CMK (cell line): ENCODE results near the gene LOXL1.
"Not testable (repeated sequence)": the region's sequence is repeated elsewhere in the genome, so short reads cannot be mapped to it uniquely, and the experiment has no call there.

Source experiments
- DNase-seq: peaks from one replicate; pipeline ENCODE4 v3.0.0-alpha.2; 2010; ENCODE audit warnings: low read depth

Gene LOXL1

DNA sequence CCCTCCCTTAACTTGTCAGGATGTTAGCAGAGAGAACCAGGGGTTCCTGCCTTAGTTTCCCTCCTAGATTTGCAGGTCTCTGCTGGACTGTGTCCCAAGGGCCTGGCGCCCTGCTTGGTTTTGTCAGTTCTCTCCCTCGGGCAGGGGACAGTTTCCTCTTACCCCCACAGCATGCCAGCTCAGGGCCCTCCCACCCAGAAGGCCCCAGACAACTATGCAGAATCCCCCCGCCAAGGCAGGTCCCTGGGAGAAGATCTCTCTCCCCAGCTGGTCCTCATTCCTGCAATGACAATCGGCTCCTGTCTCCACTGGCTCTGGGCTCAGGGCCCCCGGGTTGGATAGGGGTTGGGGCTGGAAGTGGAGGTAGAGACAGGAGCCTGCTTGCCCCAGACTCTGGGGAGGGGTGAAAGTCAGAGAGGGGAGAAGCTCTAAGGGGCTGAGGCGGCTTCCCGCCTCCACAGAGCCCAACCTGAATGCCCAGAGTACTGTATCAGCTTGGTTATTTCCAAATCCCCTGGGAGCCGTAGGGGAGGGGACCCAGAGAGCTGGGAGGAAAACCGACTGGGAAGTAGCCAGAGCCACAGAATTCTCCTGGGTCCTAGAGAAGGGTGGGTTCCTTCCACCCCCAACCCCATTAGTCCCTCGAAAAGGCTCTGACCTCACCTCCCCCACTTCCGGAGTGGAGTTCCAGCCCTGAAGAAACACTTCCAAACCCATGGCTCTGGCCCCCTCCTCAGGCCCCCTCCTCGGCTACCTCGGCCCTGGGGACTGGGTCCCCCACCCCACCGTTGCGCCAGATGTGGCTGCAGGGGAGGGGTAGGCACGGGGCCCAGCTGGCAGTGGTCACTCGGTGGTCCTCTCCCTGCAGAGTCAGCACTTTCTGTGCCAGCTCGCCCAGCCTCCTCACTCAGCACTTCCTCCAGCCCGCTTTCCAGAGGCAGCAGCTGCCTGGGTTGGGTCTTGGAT lies 3.8 kb upstream of the LOXL1 start:
- DNase-seq = no peak

- no peak for DNase-seq
Observed at GRCh38 chr15:73923156-73923487, 3.1 kb upstream of the LOXL1 start.

- DNase-seq = no peak
Observed at GRCh38 chr15:73923488-73924164, 2.6 kb upstream of the LOXL1 start.

- no peak for DNase-seq
Observed at GRCh38 chr15:73924171-73924921, 1.9 kb upstream of the LOXL1 start.

- no peak for DNase-seq
Observed at GRCh38 chr15:73925848-73926218, 429 bp upstream of the LOXL1 start.

DNA sequence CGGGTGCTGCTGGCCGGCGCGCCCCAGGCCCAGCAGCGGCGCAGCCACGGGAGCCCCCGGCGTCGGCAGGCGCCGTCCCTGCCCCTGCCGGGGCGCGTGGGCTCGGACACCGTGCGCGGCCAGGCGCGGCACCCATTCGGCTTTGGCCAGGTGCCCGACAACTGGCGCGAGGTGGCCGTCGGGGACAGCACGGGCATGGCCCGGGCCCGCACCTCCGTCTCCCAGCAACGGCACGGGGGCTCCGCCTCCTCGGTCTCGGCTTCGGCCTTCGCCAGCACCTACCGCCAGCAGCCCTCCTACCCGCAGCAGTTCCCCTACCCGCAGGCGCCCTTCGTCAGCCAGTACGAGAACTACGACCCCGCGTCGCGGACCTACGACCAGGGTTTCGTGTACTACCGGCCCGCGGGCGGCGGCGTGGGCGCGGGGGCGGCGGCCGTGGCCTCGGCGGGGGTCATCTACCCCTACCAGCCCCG lies 777 bp downstream of the LOXL1 start:
- DNase-seq = no peak

GRCh38 chr15:73927476-73928240 lies 1.4 kb downstream of the LOXL1 start:
- peak; percentile 72 for DNase-seq

GRCh38 chr15:73928241-73928579 lies 1.9 kb downstream of the LOXL1 start:
- no peak for DNase-seq

GRCh38 chr15:73928971-73929627 lies 2.8 kb downstream of the LOXL1 start:
- no peak for DNase-seq

GRCh38 chr15:73930371-73930770 lies 4.1 kb downstream of the LOXL1 start:
- no peak for DNase-seq

DNA sequence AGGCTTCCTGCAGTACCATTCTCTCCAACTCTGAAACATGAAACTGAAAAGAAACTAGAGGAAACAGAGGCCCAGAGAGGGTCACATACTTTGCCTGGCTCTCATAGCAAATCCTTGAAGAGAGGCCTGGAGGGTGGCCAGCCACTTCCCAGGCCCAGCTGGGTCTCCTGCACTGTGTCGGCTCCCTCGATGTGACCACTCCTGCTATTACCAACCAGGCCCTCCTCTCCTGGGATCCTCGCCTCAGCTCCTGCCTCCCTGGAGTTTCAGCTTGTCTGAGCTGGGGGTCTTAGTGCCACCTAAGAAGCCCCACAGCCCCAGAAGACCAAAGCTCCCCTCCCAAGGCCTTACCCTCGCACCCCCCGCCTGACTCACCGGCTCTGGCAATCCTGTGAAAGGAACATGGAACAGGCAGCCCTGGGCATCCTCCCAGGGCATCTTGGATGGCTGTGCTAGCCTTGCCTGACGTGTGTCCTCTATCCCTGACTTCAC lies 4.6 kb downstream of the LOXL1 start:
- no peak for DNase-seq

DNA sequence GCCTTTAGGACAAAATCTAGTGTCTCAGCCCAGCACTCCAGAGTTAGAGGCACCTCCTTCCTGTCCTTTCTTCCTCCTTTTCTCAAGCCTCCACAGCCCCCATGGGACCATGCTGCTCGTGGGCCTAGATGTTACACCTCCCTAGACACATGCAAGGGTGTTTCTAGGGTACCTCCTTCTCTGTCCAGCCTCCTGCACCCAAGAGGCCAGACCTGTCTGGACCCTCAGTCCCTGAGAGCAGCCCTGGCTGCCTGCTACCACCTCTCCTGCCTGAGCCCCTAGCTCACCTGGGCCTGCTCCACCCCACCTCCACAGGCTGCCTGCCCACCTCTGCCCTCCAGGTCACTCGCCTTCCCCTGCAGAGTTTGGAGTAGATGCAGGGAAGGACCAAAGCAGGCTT lies 5.2 kb downstream of the LOXL1 start:
- DNase-seq = no peak

DNA sequence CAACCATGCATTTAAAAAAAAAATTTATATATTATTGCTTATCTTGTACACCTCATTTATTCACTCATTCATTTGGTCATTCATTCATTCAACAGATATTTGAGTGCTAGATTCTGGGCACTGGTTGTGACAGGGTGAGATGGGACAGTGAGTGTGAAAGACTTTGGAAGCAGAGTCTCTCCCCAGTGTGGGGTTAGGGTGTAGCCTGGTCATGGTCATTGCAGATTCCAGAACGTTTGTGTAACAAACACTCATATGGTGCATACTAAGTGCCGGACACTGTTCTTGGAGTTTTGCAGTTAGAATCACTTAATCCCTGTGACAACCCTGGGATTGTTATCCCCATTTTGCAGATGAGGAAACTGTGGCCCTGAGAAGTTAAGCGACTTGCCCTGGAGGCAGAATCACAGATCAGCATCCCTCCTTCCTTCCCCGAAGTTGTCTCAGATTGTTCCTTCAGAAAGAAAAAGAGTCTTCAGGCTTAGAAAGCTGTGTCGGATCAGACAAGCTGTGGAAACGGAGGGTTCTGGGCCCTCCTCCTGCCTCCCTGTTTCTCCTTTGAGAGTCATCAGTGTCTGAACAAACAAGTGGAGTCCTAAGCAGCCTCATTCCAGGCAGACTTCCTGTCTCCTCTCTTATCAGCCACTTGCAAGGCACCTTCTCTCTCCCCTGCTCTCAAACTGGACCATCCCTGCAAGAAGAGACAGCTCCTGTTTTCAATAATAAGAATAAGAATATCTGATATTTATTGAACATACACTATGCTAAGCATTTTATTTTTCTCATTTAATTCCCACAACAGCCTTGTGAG lies 6.3 kb downstream of the LOXL1 start:
- DNase-seq = peak; percentile 92

DNA sequence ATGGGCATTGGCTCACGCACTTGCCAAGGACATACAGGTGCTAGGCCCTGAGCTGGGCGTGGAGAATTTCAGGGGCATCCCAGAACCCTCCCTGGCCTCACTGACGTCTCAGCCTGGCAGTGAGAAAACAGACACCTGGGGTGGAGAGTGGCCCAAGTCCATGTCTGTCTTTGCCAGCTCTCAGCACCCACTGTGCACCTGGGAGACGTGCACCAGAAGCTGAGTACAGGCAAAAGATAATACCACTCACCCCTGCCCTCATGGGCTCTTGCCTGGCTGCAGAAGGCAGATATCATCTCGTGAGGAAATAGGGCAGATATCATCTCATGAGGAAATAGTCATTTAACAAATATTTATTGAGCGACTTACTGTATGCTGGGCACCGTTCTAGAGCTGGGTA lies 8.0 kb downstream of the LOXL1 start:
- no peak for DNase-seq

DNA sequence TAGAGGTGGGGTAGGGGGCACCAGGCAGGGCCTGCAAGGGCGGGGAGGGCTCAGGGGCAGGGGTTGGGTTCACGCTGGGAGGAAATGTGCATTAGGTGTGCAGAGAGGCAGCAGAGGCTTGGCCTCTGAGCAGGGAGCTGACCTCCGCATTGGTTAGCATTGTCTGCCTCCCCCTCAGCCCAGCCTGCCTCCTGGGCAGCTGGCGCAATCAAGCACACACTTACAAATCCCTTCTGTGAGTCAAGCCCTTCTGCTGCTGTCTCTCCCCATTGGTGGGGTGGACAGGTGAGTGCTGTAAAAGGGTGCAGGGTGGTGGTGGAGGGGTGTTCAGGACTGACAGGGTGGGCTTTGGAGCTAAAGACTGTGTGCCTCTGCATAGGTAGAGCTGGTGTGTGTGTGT lies 9.3 kb downstream of the LOXL1 start:
- no peak for DNase-seq

DNA sequence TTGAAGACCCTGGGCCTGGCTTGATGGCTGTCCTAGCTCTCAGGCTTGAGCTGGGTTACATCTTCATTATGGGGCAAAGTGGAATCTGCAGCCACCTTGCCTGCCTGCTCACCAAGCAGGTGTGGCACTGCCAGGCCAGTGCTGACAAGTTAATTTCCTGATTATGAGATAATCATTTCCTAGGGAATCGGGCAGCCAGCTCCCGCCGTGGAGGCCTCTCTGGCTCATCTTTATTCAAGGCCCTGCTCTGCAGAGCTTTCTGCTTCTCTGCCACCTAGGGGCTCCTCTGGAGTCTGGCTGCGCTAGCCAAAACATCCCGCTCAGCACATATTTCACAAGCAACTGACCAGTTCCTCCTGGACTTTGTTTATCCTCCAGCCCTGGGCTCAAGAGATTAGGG lies 9.9 kb downstream of the LOXL1 start:
- DNase-seq = no peak

- DNase-seq = no peak
Observed at GRCh38 chr15:73936588-73937290, 10.5 kb downstream of the LOXL1 start.

GRCh38 chr15:73937296-73937695 lies 11.0 kb downstream of the LOXL1 start:
- DNase-seq = no peak

DNA sequence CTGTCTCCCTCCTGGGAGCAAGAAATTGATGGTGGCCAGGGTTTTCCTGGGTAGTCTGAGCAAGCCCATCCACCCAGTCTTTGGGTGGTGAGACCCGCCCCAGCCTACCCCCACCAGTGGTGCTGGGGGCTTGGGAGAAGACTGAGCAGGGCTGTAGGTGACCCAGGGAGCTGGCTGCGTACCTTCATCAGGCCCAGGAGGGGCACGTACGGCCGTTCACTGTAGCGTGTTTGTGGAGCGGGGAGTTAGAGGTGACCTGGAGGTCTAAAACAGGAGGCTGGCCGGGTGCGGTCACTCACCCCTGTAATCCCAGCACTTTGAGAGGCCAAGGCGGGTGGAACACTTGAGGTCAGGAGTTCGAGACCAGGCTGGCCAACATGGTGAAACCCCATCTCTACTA lies 11.5 kb downstream of the LOXL1 start:
- DNase-seq = no peak

DNA sequence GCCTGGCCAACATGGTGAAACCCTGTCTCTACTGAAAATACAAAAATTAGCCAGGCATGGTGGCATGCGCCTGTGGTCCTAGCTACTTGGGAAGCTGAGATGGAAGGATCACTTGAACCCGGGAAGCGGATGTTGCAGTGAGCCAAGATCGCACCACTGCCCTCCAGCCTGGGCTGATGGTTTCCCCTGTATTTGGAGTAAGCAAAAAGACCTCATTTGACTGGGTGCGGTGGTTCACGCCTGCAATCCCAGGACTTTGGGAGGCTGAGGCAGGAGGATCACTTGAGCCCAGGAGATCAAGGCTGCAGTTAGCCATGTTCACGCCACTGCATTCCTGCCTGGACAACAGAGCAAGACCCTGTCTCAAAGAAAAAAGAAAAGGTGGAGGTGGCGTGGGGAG lies 12.3 kb downstream of the LOXL1 start:
- not testable (repeated sequence) for DNase-seq
